Subcutaneous adipose tissue (tissue), 4 donors: ENCODE results near the gene ATR. TPM values are rescaled to one million over a fixed set of nuclear protein-coding genes. Genes with fewer than 3 reads are reported as not detected.

Experiments used
- total RNA-seq, 4 donors: library from RNA; depleted of rRNA; stranded (reverse); fragments of >200 nt; gene quantifications; one replicate each; pipeline ENCODE4 v1.1.0, GENCODE V29; 2016
- TF ChIP-seq, protein P1 (sequence below): fragments of 450-650 bp; IDR thresholded peaks from one replicate; pipeline ENCODE4 v1.5.1; 2016; ENCODE audit warnings: low read depth, mild to moderate bottlenecking, control low read depth, antibody characterized with exemption, moderate library complexity

The ATR gene
- total RNA-seq, 4 donors from 2014 or later, result 22.6 to 51.5 (median 24.9) TPM

GRCh38 chr3:142566096-142566495 lies 12.4 kb downstream of the ATR start:
- TF ChIP-seq, protein P1, sequence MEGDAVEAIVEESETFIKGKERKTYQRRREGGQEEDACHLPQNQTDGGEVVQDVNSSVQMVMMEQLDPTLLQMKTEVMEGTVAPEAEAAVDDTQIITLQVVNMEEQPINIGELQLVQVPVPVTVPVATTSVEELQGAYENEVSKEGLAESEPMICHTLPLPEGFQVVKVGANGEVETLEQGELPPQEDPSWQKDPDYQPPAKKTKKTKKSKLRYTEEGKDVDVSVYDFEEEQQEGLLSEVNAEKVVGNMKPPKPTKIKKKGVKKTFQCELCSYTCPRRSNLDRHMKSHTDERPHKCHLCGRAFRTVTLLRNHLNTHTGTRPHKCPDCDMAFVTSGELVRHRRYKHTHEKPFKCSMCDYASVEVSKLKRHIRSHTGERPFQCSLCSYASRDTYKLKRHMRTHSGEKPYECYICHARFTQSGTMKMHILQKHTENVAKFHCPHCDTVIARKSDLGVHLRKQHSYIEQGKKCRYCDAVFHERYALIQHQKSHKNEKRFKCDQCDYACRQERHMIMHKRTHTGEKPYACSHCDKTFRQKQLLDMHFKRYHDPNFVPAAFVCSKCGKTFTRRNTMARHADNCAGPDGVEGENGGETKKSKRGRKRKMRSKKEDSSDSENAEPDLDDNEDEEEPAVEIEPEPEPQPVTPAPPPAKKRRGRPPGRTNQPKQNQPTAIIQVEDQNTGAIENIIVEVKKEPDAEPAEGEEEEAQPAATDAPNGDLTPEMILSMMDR, result no peak

DNA sequence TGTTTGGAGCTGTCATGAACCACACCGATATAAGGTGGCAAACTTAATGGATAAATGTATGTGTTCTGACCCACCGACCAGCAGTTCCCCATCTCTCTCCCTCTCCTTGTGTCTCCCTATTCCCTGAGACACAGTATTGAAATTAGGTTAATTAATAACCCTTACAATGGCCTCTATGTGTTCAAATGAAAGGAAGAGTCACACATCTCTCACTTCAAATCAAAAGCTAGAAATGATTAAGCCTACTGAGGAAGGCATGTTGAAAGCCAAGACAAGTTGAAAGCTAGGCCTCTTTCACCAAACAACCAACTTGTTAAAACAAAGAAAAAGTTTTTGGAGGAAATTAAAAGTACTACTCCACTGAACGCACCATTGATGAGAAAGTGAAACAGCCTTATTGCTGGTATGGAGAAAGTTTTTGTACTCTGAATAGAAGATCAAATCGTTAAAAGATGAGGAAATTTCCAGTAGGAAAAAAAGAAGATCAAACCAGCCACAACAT lies 15.0 kb downstream of the ATR start:
- TF ChIP-seq, protein P1, result no peak

DNA sequence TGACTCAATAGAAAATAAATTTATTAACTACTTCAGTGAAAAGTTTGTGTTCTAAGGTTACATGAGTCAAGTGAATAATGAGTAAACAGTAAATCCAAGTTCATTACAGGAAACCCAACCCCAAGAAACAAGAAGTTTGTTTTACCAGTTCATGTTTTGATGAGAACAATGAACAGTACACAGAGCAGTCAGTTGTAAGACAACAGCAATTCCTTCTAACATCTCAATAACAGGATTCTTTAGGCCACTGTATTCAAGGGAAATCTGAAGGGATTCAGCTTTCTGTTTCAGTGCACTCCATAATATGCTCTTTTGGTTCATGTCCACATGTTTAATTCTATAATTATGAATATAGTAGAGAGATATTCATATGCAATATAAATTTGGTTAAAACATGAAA lies 18.4 kb downstream of the ATR start:
- TF ChIP-seq, protein P1, result no peak

- TF ChIP-seq, protein P1, result no peak
Observed at GRCh38 chr3:142553741-142554140, 24.8 kb downstream of the ATR start.

DNA sequence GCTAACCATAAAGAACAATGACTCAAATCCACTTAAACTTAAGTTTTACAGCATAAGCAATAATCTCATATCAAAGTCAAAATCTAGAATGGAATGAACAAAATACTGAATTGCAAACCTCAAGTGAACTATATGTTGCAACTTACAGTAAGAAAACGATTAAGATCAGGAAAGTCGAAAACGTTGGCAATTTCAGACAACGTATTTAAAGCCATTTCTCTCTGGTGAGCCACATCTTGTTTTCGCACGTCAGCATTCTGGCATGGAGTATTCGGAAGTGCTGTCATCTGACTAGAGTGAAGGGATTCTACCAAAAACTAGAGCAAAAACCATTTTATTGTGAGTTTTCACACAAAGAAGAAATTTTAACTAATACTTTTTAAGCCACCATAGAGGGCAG lies 28.5 kb downstream of the ATR start:
- TF ChIP-seq, protein P1, result no peak

DNA sequence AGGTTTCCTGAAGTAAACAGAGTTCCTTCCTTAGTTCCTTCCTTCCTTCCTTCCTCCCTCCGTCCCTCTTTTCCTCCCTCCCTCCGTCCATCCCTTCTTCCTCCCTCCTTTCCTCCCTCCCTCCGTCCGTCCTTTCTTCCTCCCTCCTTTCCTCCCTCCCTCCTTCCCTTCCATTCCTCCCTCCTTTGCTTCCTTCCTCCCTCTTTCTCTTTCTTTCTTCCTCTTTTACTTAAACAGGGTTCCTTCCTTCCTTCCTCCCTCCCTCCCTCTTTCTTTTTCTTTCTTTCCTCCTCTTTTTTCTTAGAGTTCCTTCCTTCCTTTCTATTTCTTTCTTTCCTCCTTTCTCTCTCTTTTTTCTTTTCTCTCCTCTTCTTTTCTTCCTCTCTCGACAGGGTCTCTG lies 35.2 kb downstream of the ATR start:
- TF ChIP-seq, protein P1, result no peak

GRCh38 chr3:142542054-142542453 lies 36.5 kb downstream of the ATR start:
- TF ChIP-seq, protein P1, result no peak
